GM21360 (cell line): ENCODE data around the gene SLC6A19.

Source experiments
- ATAC-seq: cut with Tn5 transposase; IDR thresholded peaks from one replicate; pipeline ENCODE4 v1.9.1; 2021; ENCODE audit warnings: mild to moderate bottlenecking, moderate library complexity; ENCODE audit not compliant: unreplicated experiment

SLC6A19 gene

DNA sequence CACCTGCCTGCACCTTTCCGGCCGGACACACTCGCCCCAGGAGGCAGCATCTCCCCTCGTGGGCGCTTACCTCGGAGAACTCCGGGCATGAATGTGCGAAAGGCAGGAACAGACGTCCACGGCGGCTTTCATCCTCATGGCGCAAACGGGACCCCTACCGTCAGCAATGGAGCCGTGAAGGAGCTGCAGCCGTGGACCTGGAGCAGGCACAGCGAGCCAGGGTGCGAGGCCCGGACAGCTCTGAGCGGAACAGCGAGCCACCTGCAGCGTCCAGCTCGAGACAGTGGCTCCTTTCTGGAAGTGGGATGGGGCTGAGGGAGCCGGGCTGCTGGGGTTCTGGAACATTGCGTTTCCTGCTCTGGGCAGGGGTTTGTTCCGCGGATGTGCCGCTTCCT is 7.8 kb upstream of the SLC6A19 start:
- no peak for ATAC-seq

DNA sequence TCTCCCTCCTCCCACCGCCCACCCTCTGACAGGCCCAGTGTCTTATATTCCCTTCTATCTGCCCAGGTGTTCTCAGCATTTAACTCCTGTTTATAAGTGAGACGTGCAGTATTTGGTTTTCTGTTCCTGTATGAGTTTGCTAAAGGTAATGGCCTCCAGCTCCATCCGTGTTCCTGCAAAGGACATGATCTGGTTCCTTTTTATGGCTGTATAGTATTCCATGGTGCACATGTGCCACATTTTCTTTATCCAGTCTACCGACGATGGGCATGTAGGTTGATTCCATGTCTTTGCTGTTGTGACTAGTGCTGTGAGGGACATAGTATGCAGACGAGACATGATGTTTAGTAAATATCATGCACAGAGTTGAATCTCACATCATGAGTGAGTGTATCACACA is 7.0 kb upstream of the SLC6A19 start:
- ATAC-seq, result no peak

DNA sequence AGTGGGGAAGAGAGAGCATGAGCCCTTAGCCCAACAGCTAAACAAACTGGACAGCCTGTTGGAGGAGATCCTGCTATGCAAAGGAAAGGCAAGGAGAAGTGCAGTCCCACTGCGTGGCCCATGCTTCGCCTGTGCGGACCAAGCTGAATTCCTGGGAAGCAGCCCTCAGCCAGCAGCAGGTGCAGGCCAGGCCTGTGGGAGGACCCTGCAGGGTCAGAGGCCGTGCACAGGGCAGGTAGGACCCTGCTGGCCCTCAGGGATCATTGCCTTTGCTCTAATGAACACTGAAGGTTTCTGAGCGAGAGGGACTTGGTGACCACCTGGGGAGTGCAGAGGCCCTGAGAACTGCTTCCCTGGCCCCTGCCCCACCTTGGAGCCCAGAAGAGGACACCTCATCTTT is 6.0 kb upstream of the SLC6A19 start:
- no peak for ATAC-seq

DNA sequence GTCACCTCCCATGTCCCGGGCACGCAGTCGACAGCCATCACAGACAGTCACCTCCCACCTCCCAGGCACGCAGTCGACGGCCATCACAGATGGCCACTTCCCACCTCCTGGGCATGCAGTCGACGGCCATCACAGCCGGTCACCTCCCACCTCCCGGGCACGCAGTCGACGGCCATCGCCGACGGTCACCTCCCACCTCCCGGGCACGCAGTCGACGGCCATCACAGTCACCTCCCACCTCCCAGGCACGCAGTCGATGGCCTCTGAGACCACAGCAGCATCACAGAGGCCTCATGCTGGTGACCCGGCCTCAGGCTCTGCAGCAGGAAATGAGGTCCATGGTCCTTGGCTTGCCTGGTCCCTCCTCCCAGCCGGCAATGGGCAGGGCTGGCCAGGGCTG is 5.5 kb upstream of the SLC6A19 start:
- no peak for ATAC-seq

DNA sequence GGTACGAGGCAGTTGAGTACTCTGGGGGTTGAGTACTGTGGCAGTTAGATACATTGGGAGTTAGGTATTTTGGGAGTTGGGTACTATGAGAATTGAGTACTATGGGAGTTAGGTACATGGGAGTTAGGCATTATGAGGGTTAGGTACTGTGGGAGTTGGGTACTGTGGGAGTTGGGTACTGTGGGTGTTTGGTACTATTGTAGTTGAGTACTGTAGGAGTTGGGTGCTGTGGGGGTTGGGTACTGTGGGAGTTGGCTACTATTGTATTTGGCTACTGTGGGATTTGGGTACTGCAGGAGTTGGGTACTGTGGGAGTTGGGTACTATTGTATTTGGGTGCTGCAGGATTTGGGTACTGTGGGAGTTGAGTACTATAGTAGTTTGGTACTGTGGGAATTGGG is 4.8 kb upstream of the SLC6A19 start:
- no peak for ATAC-seq

DNA sequence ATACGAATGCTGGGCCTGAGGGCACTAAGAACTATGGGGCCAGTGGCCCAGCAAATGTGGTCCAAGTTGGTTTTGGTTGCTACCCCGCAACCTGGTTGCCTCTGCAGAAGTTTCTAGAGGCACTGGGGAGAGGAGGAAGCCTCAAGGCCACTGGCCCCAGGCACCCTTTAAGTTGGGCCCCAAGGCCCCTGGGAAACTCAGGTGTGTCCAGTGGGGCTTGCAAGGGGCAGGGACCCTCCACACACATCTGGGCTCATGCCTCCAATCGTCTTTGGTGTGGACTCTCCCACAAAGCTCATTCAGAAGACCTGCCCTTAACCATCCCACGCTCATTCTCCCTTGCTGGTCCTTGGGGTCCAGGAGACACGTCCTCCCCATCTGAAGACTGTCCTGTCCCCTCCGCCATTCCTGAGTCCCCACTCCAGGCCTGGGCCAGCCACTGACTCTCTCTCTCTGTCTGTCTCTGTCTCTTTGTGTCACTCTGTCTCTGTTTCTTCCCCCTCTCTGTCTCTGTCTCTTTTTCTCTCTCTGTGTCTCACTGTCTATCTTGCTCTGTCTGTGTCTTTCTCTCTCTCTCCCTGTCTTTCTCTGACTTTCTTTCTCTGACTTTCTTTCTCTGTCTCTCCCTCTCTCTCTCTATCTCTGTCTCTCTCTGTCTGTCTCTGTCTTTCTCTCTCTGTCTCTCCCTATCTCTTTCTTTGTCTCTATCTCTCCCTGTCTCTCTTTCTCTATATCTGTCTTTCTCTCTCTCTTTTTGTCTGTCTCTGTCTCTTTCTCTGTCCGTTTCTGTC is 3.3 kb upstream of the SLC6A19 start:
- no peak for ATAC-seq

DNA sequence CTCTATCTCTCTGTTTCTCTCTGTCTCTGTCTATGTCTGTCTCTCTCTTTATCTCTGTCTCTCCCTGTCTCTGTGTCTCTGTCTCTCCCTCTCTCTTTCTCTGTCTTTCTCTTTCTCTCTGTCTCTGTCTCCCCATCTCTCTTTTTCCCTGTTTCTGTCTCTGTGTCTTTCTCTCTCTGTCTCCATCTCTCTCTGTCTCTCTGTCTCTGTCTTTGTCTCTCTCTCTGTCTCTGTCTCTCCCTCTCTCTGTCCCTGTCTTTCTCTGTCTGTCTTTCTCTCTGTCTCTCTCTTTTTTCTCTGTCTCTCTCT is 2.1 kb upstream of the SLC6A19 start:
- ATAC-seq, result no peak

DNA sequence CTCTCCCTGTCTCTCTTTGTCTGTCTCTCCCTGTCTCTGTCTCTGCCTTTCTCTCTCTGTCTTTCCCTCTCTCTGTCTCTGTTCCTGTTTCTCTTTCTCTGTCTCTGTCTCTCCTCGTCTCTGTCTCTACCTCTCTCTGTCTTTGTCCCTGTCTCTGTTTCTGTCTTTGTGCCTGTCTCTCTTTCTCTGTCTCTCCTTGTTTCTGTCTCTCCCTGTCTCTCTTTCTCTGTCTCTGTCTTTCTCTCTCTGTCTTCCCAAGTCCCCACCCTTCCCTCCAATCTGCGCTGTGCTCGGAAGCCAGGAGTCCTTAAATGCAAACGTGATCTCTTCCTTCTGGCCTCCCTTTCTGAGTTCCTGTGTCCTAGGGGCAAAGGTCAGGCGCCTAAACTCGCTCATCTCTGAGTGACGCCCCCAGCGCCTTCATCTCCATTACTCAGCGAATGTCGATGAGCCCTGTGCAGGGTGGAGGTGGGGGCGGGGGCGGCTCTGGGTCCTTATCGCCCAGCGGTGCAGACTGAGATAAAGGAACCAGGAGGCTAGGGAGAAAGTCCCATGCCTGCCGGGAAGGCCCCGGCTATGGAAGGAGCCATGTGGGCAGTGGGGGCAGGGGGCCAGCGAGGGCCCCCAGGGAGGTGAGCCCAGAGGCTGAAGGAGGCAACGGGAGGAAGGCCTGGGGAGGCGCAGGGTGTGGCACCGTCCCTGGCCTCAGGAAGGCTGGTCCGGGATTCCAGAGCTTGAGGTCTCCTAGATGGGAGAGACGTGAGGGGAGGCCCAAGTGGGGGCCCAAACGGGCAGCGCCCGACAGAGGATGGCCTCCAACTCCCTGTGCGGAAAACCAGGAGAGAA is 1.5 kb upstream of the SLC6A19 start:
- no peak for ATAC-seq

DNA sequence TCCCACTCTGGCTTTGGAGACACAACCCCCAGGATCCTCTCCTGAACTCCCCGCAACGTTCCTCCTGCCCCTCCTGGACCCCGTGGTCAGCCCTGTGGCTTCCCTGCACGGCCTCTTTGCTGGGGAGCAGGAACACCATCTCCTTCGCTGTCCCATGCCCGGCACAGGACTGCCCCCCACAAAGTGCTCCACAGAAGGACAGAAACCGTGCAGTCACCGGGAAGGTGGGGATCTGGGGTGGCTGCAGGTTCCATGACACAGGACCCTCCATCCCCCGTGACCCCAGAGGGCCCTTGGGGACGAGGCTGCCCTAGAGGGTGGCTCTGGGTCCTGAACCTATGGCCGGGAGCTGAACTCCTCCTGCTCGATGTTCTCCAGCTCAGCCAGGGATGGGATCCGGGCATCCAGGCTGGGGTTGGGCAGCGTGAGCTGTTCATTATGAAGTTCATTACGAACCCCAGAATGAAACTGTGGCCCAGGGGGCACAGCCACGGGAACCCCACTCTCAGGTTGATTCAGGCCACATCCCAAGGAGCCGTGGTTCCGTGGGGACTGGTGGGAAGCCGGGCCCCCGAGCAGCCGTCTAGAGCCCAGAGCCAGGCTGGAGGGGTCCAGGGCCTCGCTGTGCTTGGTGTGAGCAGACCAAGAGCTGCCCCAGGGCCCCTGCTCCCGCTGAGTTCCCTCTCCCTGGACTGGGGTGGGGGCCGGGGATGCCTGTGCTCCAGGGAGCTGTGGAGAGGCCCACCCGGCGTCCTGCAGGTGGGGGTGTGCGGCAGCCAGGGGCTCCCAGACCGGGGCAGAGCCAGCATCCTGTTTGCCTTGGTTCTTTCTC is 684 bp upstream of the SLC6A19 start:
- no peak for ATAC-seq

DNA sequence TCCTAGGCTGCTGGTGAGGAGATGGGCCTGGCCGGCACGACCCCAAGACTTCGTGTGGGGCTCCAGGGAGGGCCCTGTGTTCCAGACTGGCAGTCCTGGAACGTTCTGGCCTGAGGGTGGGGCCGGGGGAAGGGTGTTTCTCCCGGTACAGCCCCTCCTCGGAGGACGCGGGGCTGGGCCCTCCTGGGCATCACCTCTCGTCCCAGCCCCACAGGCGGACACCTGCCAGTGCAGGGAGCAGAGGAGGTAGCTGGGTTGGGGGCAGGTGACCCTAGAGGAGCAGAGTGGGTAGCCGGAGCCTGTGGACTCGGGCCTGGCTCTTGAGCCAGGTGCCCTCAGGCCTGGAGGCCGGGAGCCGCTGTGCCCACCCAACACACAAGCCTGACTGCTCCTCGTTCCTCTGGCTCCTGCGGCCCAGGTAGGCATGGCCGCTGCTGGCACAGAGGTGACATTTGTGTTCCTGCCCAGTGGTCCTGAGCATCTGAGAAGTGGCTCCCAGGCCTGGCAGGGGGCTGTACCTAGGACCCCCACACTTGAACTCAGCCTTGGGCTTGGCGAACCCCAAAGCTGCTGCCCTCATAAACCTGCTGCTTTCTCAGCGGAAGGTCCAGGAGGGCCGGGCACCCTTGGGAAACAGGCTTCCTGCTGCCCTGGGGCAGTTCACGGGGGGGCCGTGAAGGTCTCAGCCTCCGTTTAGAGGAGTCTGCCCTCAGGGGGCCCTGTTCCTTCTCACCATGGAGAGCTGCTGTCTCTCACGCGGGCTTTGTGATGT is 817 bp downstream of the SLC6A19 start:
- no peak for ATAC-seq

DNA sequence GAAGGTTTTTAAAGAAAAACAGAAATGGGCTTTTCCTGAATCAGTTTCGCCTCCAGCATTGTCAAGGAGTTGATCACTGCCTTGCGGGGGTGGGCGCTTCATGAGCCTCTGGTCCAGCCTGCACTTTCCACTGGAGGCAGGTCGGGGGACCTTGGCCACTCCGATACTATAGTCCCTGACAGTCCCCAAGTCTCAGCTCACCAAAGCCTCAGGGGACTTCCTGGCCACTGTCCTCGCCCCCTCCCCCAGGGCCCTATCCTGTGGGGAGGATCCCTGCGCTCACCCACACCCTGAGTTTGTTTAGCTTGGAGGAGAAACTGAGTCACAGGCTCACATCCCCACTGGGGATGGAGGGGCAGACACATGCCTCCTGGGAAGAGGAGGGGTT is 1.4 kb downstream of the SLC6A19 start:
- no peak for ATAC-seq

DNA sequence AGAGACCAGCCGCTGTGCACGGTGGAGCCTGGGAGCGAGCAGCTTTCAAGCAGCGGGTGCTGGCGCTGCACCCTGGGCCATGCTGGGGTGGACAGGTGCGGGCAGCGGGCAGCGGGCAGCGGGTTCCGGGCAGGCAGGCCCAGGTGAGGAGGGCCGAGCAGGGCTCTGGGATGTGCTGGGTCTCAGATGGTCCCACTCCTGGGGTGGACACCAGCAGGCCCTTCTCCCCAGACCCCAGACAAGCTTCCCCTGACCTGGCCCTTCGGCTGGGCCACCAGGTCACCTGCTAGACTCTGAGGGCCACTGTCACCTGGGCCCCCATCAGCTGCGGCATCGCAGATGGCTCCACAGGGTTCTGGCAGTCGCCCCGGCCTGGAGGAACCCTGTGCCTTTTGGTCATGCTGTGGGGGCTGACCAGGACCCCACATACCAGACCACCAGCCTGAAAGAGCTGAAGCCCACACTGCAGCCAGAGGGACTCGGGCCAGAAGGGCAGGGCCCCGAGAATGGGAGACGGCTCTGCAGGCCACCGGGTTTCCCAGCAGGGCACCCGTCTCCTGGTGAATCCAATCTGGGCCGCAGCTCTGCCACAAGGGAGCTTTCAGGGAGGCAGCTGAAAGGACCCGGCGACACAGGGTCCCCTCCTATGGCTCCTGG is 2.0 kb downstream of the SLC6A19 start:
- ATAC-seq, result no peak

DNA sequence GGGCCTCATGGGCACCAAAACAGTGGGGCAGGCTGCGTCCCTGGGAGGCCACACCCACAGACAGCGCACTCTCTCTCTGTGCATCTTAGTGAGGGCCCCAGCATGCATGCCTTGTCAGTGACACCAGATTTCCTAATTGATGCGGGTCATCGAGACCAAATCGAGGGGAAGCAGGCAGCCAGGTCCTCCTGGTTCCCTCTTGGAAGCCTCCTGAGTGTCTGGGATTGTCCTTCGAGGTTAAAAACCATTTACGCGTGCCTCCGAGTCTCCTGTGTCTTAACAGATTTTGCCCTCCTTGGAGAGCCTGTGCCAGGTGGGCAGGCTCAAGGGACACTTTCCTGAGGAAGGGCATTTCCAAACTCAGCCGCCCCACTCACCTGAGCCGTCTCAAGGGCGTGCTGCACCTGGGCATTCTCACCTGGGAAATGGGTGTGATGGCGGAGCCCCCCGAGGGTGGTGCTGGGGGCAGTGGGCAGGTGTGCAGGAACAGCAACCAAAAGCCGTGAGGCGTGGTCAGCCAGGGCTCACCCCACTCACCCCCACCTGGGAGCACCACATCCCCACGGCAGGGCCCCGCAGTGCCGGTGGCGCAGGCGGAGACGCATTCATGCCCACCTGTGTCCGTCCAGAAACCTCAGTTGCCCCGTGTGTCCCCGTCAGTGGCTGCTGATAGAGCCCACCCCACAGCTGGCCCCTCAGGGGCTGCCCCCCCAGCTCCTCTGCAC is 2.7 kb downstream of the SLC6A19 start:
- no peak for ATAC-seq

DNA sequence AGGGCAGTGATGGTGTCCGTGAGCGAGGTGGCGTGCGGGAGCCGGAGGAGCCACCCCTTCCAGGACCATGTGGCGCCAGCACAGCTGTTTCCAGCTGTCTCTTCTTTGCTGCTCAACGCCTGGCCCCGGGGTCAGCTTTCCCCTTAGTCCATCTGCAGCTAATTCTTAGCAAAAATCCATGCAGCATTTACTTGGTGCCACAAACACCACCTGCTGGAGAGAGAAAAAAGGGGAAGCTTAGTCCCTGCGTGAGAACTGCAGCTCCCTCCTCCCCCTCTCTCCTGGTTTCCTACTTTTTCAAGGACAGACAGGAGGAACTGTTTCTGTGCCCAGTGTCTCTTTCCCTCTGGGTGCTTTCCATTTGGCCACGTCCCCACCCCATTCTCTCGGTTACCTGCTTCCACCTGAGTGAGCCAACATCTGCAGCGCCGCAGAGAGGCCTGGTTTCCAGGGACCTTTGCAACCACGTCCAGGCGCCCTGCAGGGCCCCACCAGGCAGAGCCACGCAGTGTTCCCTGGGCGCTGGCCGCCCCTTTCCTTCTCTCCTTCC is 3.4 kb downstream of the SLC6A19 start:
- ATAC-seq, result no peak

DNA sequence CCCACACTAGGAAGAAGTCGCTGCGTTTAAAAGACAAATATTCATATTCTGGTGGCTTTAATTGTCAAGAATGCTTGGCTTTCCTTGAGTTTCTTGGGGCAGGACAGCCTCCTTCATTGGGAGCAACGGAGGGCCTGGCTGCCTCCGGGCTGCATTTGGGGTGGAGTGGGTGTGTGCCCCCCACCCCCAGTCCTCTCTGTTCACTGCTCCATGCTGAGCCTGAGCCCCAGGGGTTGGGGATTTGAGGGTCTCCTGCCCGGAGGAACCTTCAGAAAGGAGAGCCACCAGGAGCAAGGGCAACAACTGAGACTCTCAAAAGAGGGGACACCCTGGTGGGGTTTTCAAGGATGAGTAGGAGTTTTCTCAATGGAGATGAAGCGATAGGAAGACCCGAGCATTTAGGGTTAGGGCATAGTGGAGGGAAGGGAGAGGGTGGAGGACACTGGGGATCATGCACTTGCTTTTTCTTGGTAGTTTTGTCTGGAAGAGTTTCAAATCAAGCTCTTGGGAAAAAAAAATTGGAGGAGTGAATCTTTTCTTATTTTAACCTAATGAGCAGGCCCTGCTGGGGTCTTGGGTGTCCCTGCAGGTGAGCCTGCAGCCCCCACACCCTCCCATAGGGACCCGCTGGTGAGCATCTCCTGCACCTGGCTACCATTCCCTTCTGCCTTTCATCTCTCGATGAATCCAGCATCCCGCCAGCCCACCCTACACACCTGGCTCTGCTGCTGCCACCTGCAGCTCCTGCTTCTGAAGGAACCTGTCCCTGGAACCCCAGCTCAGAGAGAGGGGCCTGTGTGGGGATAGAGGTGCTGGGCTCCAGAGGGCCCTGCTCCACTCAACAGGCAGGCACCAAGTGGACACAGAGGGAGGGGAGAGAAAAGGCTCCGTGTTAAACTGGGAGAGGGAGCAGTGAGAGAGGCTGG is 4.1 kb downstream of the SLC6A19 start:
- no peak for ATAC-seq

DNA sequence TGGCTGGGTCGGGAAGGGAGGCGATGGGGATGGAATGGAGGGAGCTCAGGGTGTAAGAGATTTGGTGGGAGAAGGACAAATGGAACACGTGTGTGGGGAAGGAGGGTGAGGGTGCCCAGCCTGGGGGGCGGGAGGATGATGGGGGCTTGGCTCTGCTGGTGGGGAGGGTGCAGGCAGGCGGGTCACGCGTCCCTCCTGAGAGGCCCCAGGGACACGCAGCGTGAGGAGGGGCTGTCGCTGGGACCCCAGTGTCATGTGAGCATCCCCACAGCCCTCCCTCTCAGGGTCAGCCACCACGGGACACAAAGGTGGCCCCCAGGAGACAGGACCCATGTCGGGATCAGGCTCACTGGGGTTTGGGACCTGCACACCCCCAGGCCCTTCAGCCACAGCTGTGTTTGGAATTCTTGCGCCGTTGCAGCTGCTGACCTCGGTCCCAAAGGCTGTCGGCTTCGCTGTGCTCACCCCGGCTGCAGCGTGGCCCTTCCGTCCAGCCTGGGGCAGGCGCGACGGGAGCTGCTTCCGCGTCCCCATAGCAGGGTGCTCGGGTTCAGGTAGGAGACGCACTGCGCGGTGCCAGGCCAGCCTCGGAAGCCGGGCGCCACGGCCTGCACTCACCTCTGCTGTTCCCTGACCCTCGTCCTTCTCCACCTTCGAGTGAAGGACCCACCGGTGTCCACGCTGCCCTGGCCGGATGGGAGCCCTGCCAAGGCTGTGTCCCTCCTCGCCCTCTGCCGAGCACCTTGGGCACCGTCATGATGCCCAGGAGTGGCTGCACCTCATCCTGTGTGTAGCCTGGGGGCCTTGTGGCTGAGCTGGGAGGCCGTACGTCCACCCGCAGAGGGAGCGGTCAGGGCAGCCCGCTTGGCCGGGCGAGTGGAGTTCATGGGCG is 5.4 kb downstream of the SLC6A19 start:
- ATAC-seq, result no peak

DNA sequence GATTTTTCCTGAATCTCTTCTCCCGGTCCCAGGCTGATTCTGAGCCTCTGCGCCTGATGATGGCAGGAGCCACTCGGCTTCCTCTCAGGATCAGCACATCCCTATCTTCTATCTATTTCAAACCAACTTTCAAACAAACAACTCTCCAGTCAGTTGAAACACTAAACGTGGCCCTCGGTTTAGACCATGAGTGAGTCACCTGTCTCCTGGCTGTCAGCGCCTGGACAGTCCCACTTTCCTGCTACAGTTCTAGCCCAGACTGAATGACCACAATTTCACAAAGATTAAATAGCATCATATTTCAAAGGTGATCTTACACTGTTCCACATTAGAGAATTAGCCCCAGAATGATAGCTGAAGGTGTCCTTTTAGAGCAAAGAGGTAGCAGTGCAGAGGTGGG is 6.2 kb downstream of the SLC6A19 start:
- no peak for ATAC-seq
